T47D (cell line): ENCODE results near the gene SOCS1.

Experiments
- DNase-seq, 2 experiments: peaks; one replicate each; pipeline versions ENCODE4 v3.0.0 to v3.0.0-alpha.2; 2011 to 2012; ENCODE audit warnings: low read depth in 1 of 2, low spot score in 1 of 2
- JUND ChIP-seq: IDR thresholded peaks from 2 replicates; pipeline ENCODE4 v1.6.1; 2012; ENCODE audit warnings: low read depth
- in situ Hi-C: cut with HindIII; loops from 2 replicates; pipeline ENCODE4 v1.10.0; 2016; ENCODE audit warnings: low sequenced_read_pairs, low pct_unique_long_range_greater_than_20kb

Gene SOCS1

DNA sequence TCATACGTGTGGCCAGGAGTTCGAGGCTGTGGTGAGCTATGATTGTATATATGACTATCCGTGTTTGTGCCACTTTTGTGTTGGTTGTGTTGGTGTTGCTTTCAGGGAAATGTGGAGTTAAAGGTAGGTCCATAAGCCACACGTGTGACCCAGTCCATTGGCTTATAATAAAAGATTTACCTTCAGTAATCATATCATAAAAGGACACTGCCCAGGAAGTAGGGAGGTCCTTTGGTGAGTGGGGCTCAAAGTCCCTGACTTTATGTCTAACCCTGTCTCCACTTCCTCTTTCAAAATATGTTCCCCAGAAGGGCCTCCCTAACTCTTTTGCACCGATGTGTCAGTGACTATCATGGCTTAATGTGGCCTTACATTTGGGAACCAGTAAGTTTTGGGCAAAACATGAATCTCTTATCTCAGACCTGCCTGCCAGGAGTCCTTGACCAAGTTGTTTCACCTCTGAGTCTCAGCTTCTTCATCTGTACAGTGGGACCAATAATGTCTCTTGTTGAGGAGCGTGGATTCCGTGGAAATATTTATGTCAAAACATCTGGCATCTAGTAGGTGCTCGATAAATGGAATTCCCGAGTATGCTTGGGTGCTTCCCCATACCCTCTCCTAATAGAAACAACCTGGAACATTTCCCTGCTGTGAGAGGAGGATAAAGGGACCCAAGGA, 8.3 kb upstream of the SOCS1 start:
- in situ Hi-C loops = no loop called here
- DNase-seq = no peak
- no peak for TF ChIP-seq JUND

DNA sequence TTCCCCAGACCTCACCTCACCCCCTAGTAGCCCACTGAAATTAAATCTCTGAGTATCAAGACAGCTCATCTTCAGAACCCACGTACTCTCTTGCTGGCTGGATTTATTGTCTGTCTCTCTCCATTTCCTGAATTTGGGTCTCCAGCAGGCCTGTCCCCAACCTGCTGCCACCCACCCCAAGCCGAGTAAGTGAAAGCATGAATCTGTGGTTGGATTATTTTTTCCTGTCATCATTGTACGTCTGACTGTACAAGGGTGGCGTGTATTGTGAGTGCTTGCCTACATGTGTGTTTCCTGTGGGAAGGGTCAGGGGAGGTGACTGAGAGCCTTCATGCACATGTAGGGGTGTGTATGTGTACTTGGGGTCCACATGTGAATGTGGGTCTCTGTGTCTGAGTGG, 7.7 kb upstream of the SOCS1 start:
- DNase-seq = no peak
- in situ Hi-C loops = no loop called here
- no peak for TF ChIP-seq JUND

DNA sequence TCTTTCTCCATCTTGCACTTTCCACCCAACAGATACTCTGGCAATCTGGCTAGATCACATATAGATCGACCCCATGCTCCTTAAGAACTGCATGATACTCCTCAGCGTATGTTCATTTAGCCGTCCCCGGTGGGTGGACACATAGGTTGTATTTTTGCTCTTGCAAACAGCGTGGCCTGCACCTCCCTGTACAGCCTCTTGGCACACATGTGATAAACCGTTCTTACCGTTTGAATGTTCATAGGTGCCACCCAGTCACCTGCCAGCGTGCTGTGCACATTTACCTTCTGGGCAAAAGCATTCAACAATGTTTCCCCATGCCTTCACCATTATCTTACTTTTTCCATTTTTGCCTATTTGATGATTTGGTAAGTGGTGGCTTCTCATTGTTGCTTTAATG, 6.9 kb upstream of the SOCS1 start:
- in situ Hi-C loops = no loop called here
- TF ChIP-seq JUND = no peak
- no peak for DNase-seq

DNA sequence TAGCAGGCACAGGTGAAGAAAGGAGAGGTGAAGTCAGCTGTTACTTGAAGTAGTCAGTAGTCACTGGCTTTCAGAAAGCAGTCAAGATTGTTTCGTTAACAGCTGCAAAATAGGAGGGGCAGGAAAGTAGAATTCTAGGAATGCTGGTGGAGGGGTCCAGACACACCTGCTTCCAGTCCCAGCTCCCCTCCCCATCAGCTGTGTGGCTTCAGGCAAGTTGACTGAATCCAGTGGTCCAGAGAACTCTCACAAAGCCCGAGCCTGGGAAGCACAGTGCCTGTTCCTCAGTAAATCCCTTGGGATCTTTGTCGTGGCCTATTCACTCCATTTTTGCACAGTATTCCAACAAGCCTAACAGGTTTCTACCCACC, 4.6 kb upstream of the SOCS1 start:
- in situ Hi-C loops = no loop called here
- TF ChIP-seq JUND = no peak
- no peak for DNase-seq

DNA sequence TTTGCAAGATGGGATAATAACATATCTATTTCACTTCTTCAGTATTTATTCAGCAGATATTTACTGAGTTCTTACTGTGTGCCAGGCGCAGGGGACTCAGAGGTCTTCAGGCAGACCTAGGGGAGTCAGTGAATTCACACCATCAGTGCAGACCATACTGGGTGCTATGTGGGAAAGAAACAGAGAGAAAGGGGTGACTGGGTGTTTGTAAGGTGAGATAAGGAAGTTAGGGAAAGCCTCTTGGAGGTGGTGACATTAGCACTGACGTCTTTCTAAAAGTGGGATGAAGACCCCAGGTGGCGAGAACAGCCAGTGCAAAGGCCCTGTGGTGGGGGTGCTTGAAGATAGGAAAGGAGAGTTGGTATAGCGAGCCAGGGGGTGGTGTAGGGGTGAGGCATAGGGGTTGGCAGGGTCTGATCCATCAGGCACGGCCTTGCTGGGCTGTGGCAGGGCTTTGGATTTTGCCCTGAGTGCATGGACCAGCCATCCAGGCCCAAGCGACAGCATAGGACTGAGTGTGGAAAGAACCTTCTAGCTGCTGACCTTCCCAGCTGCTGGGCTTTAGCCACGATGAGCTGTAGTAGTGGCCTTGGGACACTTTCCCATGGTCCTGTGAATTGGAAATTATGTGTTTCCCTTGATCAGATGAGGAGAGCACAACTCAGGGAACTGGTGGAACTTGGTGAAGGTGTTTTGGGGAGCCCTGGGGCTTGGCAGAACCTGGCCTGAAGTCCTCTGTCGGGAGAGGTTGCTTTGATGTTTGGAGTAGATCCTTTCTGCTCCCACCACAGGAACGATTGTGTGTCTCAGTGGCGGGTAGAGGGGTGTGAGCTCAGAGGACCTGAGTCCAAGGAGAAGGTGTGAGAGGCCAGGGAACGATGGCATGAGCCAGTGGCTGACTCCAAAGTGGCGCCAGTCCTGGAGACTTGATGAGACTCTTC, 3.9 kb upstream of the SOCS1 start:
- in situ Hi-C loops = no loop called here
- no peak for TF ChIP-seq JUND
- DNase-seq = no peak

DNA sequence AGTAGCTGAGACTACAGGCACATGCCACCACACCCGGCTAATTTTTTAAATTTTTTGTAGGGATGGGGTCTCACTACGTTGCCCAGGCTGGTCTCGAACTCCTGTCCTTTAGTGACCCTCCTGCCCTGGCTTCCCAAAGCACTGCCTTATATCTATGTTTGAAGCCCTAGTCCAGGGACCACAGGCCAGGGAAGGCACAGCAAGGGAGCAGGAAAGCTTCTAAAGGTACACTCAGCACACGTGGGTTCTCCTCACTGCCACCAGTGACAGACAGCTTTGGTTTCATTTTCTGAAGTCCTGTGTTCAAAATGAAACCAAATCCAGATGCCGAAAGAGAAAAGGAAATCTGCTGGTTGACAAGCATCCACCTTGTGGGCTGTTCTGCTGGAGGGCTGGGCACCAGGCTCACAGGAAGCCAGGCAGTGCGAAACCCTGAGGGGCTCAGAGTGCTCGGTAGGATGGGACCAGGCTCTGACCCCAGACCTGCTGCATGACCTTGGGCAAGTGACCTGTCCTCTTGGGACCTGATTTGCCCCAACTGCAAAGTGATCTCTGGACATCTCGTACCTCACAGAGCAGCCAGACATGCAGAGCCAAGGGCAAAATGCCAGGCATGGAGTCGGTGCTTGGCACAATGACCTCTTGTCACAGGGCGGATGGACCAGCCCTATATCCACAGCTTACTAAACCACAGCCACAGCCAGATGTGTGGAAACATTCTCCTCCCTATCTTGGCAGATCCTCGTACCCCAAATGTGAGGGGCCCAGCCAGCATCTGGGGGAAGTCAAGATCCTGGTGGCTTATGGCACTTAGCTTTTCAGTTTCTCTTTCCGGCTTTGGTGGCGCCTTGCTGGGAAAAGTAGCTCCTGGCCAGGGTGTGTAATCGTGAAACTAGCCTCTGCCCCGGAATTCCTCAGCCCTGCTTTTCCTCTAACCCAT, 2.8 kb upstream of the SOCS1 start:
- no peak for TF ChIP-seq JUND
- DNase-seq = no peak
- in situ Hi-C loops = no loop called here

DNA sequence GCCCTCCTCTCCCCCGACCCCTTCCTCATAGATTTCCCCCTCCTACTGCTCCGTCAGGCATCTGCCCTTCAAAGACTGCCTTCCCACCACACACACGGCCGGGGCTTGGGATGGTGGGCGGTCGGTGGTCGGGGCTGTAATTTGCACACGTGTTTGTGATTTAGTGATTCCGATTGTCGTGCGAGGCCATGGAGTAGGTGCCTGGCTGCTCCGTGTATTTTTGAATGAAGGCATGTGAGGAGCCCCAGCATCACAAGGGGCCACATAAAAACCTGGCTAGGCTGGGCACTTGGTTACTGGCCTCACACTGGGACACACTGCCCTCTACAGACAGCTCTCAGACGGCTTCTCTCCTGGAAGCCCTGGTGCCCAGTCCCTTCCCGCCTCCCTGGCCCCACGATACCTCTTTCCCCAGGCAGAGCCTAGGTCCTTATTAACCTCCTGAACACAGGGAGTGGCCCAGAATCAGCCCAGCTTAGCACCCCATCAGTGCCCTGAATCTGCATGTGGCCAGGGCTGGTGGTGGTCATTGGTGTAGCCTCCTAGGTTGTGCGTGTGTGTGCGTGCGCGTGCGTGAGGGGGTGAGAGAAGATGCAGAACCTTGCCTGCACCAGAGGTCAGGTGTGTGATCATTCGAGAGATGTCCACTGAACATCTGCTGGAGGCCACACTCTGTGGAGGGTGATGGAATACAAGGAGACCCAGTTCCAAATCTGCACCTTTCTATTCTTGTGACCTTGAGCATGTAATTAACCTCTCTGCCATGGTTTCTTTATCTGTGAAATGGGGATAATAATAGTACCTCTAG, 1.3 kb upstream of the SOCS1 start:
- peak; percentile 84 to 87 for DNase-seq
- in situ Hi-C loops = no loop called here
- no peak for TF ChIP-seq JUND

DNA sequence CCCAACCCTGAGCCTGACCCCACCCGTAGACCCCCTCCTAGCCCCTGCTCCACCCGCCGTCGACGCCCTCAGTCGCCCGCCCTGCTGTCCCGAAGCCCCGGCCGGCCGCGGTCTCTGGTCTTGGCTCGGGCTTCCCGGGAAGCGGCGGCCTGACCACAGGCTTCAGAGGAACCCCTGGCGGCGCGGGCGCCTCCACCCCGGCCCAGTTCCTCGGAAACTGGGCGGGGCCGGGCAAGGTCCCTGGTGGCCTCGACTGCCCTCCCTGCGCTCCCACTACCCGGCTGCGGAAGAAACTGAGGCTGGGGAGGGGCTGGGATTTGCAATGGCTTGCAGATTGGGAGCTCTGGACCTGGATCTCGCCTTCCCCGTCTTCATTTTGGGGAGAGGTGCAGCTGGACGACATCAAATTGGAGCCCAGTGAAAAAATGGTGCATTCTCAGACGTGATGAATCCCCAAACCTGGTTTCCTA, 692 bp upstream of the SOCS1 start:
- in situ Hi-C loops = no loop called here

DNA sequence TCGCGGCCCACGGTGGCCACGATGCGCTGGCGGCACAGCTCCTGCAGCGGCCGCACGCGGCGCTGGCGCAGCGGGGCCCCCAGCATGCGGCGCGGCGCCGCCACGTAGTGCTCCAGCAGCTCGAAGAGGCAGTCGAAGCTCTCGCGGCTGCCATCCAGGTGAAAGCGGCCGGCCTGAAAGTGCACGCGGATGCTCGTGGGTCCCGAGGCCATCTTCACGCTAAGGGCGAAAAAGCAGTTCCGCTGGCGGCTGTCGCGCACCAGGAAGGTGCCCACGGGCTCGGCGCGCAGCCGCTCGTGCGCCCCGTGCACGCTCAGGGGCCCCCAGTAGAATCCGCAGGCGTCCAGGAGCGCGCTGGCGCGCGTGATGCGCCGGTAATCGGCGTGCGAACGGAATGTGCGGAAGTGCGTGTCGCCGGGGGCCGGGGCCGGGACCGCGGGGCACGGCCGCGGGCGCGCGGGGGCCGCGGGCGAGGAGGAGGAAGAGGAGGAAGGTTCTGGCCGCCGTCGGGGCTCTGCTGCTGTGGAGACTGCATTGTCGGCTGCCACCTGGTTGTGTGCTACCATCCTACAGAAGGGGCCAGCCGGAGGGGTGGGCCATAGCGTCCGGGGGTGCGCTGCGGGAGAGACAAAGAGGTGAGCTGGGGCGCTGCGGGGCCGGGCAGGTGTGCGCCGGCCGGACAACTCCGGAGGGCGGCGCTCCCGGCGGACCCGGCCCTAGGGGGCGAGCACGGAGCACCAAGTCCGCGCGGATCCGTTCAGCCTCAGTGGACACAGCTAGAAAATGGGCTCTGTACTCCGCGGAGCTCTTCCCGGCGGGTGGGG, 879 bp downstream of the SOCS1 start:
- in situ Hi-C loops = no loop called here
- no peak for DNase-seq
- no peak for TF ChIP-seq JUND

More for the DNA sequence above, 692 bp upstream of the SOCS1 start:
- peak; percentile 35 to 53 for DNase-seq
- TF ChIP-seq JUND = no peak

DNA sequence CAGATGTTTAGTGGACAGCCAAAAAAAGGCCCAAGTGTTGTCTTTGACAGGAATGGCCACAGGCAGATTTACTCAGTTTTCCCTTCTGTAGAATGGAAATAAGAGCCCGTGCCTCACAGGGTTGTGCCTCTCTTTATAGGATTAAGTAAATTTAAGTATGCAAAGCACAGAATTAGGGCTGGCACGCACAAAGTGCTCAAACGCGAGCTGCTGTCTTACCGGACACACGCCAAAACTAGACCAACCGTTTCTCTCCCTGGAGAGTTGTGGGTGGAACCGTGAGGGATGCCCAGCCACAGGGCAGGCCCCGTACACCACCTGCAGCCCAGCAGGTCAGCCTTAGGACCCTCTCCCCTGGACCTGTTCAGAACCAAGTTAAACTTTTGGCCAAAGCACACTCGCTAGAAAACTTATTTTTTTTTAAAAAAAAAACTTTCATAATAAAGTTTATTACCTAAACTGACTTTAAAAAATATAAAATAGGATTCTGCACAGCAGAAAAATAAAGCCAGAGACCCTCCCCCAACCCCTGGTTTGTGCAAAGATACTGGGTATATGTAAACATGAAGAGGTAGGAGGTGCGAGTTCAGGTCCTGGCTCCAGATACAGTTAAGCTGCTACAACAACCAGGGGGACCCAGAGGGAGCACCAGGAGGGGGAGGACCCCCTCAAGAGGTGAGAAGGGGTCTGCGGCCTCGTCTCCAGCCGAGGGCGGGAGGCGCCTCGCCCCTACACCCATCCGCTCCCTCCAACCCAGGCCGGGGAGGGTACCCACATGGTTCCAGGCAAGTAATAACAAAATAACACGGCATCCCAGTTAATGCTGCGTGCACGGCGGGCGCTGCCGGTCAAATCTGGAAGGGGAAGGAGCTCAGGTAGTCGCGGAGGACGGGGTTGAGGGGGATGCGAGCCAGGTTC, 1.8 kb downstream of the SOCS1 start:
- TF ChIP-seq JUND = no peak
- in situ Hi-C loops = no loop called here
- DNase-seq = no peak
